OCI-LY7 (cell line): ENCODE results near the gene FAM9C. TPM values are rescaled to one million over a fixed set of nuclear protein-coding genes. Genes with fewer than 3 reads are reported as not detected.
"Not testable (repeated sequence)": the region's sequence is repeated elsewhere in the genome, so short reads cannot be mapped to it uniquely, and the experiment has no call there.

Experiments used
- BruUV-seq: library from RNA; stranded (reverse); fragments of 400-500 nt; replicated peaks from 2 replicates; lab custom pipeline; 2021; lab: Mats Ljungman, UMichigan
- CTCF ChIA-PET: fragments of 300-600 bp; sonication (Branson Sonifier 250); formaldehyde crosslinking; loops from one replicate; lab custom pipeline; 2022; ENCODE audit warnings: antibody characterized with exemption; ENCODE audit not compliant: unreplicated experiment; lab: Charles Lee
- POLR2A ChIA-PET: fragments of 300-600 bp; sonication (Branson Sonifier 250); formaldehyde crosslinking; loops from one replicate; lab custom pipeline; 2022; ENCODE audit warnings: antibody characterized with exemption; lab: Charles Lee
- DNase-seq: peaks from one replicate; pipeline ENCODE4 v3.0.0-alpha.2; 2015; ENCODE audit warnings: low spot score
- H2AFZ ChIP-seq: fragments of 200-600 bp; sonication (generic), shearing (Covaris generic); 2 replicates; pipeline ENCODE4 v1.6.1; 2014; ENCODE audit warnings: mild to moderate bottlenecking, antibody characterized with exemption, low read length, moderate library complexity
- H3K27ac ChIP-seq: fragments of 200-600 bp; sonication (generic); 2 replicates; pipeline ENCODE4 v1.5.1; 2014; ENCODE audit warnings: mixed run types, low read depth, mild to moderate bottlenecking, moderate library complexity, low read length, inconsistent platforms; ENCODE audit not compliant: poor library complexity, severe bottlenecking
- H3K36me3 ChIP-seq: fragments of 200-600 bp; sonication (generic); 2 replicates; pipeline ENCODE4 v1.6.1; 2014; ENCODE audit warnings: mild to moderate bottlenecking, antibody characterized with exemption, low read length, moderate library complexity, mixed read lengths; ENCODE audit not compliant: insufficient read depth
- H3K4me1 ChIP-seq: fragments of 200-600 bp; sonication (generic); 2 replicates; pipeline ENCODE4 v1.5.1; 2014; ENCODE audit warnings: mild to moderate bottlenecking, low read length; ENCODE audit not compliant: insufficient read depth, poor library complexity, severe bottlenecking
- H3K4me2 ChIP-seq: fragments of 200-600 bp; sonication (generic); 2 replicates; pipeline ENCODE4 v1.6.1; 2014; ENCODE audit warnings: mild to moderate bottlenecking, low read length
- H3K4me3 ChIP-seq: fragments of 200-600 bp; sonication (generic); 2 replicates; pipeline ENCODE4 v1.5.1; 2014; ENCODE audit warnings: mild to moderate bottlenecking, low read depth, low read length; ENCODE audit not compliant: poor library complexity, severe bottlenecking
- H3K79me2 ChIP-seq: fragments of 200-600 bp; sonication (generic); 2 replicates; pipeline ENCODE4 v1.6.1; 2016; ENCODE audit warnings: low read depth, mild to moderate bottlenecking, low read length, moderate library complexity, mixed read lengths; ENCODE audit not compliant: insufficient read depth
- H3K9me2 ChIP-seq: fragments of 200-600 bp; sonication (generic); 2 replicates; pipeline ENCODE4 v1.6.1; 2016; ENCODE audit warnings: mild to moderate bottlenecking, low read length, mixed read lengths; ENCODE audit not compliant: insufficient read depth
- H3K9me3 ChIP-seq: fragments of 200-600 bp; sonication (generic); 2 replicates; pipeline ENCODE4 v1.6.1; 2014; ENCODE audit warnings: mild to moderate bottlenecking, mixed run types, low read length, mixed read lengths
- H4K20me1 ChIP-seq: fragments of 200-600 bp; sonication (generic); 2 replicates; pipeline ENCODE4 v1.6.1; 2014; ENCODE audit warnings: mild to moderate bottlenecking, antibody characterized with exemption, low read length, moderate library complexity, mixed read lengths; ENCODE audit not compliant: insufficient read depth
- EZH2phosphoT487 ChIP-seq: fragments of 200-600 bp; sonication (generic); IDR thresholded peaks from 2 replicates; pipeline ENCODE4 v1.6.1; 2018; ENCODE audit warnings: low read depth, borderline replicate concordance, mild to moderate bottlenecking, mixed run types, antibody characterized with exemption, low read length, moderate library complexity, mixed read lengths
- intact Hi-C: fragments of 100-400 bp; cut with micrococcal nuclease; formaldehyde crosslinking; loops from one replicate; pipeline ENCODE4 v1.10.0; 2022; ENCODE audit not compliant: unreplicated experiment
- total RNA-seq, 2 experiments: library from RNA; depleted of rRNA in 1 of 2; stranded (reverse); fragments of >200 nt in 1 of 2; shearing (Covaris generic) in 1 of 2; gene quantifications; 2 replicates each; pipeline ENCODE4 v1.2.3, GENCODE V29; 2014 to 2022
- TF ChIP-seq, protein P1 (sequence below): fragments of 200-600 bp; sonication (generic); conservative IDR thresholded peaks from 2 replicates; pipeline ENCODE4 v1.5.1; 2014; ENCODE audit warnings: mild to moderate bottlenecking, antibody characterized with exemption, low read length, moderate library complexity, mixed read lengths

The FAM9C gene
- total RNA-seq, 2 experiments from 2014 or later = not detected

DNA sequence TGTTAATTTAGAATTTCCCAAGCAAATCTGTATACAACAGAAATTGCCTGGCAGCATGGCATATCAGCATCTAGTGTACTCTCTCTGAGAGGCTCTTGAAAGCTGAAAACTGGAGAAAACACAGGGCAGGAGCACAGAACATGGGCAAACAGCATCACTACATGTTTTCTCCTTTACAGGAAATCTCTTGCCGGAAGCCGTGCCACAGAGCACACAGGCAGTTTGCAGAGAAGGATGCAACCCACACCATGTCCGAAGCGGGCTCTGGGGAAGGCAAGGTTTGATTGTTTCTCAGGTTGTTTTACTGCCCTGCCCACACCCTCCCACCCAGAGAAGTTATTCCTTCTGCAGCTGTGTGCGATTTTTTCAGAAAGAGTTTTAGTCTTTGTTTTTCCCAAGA is 41.1 kb upstream of the FAM9C start:
- POLR2A ChIA-PET = interaction anchor here (0.7 to 5.1 kb wide), 7 partner anchors 9 to 672 kb away, joined by 3 to 51 read pairs (median 3); partner anchors contain the start of gene TMSB4X
- TF ChIP-seq, protein P1, sequence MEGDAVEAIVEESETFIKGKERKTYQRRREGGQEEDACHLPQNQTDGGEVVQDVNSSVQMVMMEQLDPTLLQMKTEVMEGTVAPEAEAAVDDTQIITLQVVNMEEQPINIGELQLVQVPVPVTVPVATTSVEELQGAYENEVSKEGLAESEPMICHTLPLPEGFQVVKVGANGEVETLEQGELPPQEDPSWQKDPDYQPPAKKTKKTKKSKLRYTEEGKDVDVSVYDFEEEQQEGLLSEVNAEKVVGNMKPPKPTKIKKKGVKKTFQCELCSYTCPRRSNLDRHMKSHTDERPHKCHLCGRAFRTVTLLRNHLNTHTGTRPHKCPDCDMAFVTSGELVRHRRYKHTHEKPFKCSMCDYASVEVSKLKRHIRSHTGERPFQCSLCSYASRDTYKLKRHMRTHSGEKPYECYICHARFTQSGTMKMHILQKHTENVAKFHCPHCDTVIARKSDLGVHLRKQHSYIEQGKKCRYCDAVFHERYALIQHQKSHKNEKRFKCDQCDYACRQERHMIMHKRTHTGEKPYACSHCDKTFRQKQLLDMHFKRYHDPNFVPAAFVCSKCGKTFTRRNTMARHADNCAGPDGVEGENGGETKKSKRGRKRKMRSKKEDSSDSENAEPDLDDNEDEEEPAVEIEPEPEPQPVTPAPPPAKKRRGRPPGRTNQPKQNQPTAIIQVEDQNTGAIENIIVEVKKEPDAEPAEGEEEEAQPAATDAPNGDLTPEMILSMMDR = no peak
- TF ChIP-seq EZH2phosphoT487 = no peak
- intact Hi-C loops = loop anchor here (1.0 to 10.0 kb wide), 4 partner anchors 134 to 649 kb away; partner anchors contain the start of genes OFD1, TLR7 and TRAPPC2
- Histone ChIP-seq H2AFZ (peak overlapping the region; percentile 26; the same call in 1 of the 2 replicates), H3K9me3 (no peaks in the 10 kb centered on the region), H4K20me1 (no peaks in the 10 kb centered on the region), H3K9me2 (no peaks in the 10 kb centered on the region), H3K4me1 (peaks cover 98% of the 10 kb centered on the region), H3K4me3 (peak overlapping the region; percentile 57), H3K36me3 (no peaks in the 10 kb centered on the region), H3K27ac (peak overlapping the region; percentile 98), H3K4me2 (peak overlapping the region; percentile 72), H3K79me2 (no peaks in the 10 kb centered on the region)
- BruUV-seq = no TSS peak
- peak; percentile 61 for DNase-seq
- CTCF ChIA-PET = interaction anchor here (1.2 kb wide), 1 partner anchor 85 kb away, joined by 3 read pairs; no protein-coding TSS in a partner anchor

DNA sequence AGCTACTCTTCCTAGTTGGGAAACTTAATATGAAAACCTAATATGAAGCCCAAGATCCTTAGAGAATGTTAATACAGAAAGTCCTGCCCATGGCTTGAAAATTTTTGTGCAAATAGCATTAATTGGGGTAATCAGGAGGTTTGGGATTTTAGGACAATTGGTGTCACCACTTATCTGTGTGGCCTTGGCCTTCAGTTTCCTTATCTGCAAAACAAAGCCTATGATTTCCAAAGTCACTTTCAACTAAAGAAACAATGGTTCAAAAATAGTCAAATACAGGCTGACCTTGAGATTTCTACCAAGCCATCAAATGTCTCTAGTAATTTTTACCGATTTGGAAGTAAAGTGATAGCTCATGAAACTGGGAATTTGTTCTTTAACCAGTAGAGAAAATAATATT is 40.2 kb upstream of the FAM9C start:
- H3K27ac ChIP-seq = peak overlapping the region; percentile 39
- intact Hi-C loops = loop anchor here (1.0 to 10.0 kb wide), 4 partner anchors 133 to 650 kb away; partner anchors contain the start of genes OFD1, TLR7 and TRAPPC2
- no peak for DNase-seq
- no peaks in the 10 kb centered on the region for H3K9me2 ChIP-seq
- H3K36me3 ChIP-seq = no peaks in the 10 kb centered on the region
- BruUV-seq = no TSS peak
- H4K20me1 ChIP-seq = no peaks in the 10 kb centered on the region
- peak overlapping the region; percentile 72; the same call in 1 of the 2 replicates for H3K4me2 ChIP-seq
- ChIA-PET POLR2A (interaction anchor here (5.1 kb wide), 1 partner anchor 107 kb away, joined by 51 read pairs; the partner anchor contains the start of gene TMSB4X), CTCF (no interaction called here)
- peak overlapping the region; percentile 58; the same call in 1 of the 2 replicates for H2AFZ ChIP-seq
- peaks cover 98% of the 10 kb centered on the region for H3K4me1 ChIP-seq
- no peak overlapping the region for H3K4me3 ChIP-seq
- TF ChIP-seq, protein P1 = no peak
- TF ChIP-seq EZH2phosphoT487 = no peak
- no peaks in the 10 kb centered on the region for H3K79me2 ChIP-seq
- H3K9me3 ChIP-seq = no peaks in the 10 kb centered on the region

- H3K79me2 ChIP-seq, H3K4me3 ChIP-seq, BruUV-seq, DNase-seq, H4K20me1 ChIP-seq, CTCF ChIA-PET, H3K36me3 ChIP-seq, H3K9me3 ChIP-seq, H3K9me2 ChIP-seq: not testable (repeated sequence)
- peak overlapping the region; percentile 58; the same call in 1 of the 2 replicates for H2AFZ ChIP-seq
- intact Hi-C loops = loop anchor here (10.0 kb wide), 2 partner anchors 219 to 651 kb away; partner anchors contain the start of genes OFD1, TLR7 and TRAPPC2
- H3K4me2 ChIP-seq = 0 out of 2 replicates have a peak overlapping the region, but pooled peaks have one; percentile 72
- peak overlapping the region; percentile 39 for H3K27ac ChIP-seq
- peaks cover 99% of the 10 kb centered on the region for H3K4me1 ChIP-seq
- POLR2A ChIA-PET = interaction anchor here (0.8 to 5.1 kb wide), 5 partner anchors 81 to 129 kb away, joined by 3 to 51 read pairs (median 7); partner anchors contain the start of gene TMSB4X
These were observed 39.4 kb upstream of the FAM9C start for GRCh38 chrX:13083755-13084326.
